HG02970 (cell line): ENCODE data around the gene SLC38A11.

ENCODE experiments used
- ATAC-seq: cut with Tn5 transposase; IDR thresholded peaks from one replicate; pipeline ENCODE4 v1.9.1; 2021; ENCODE audit warnings: mild to moderate bottlenecking, moderate library complexity, moderate number of reproducible peaks; ENCODE audit not compliant: unreplicated experiment, low FRiP score

The SLC38A11 gene

DNA sequence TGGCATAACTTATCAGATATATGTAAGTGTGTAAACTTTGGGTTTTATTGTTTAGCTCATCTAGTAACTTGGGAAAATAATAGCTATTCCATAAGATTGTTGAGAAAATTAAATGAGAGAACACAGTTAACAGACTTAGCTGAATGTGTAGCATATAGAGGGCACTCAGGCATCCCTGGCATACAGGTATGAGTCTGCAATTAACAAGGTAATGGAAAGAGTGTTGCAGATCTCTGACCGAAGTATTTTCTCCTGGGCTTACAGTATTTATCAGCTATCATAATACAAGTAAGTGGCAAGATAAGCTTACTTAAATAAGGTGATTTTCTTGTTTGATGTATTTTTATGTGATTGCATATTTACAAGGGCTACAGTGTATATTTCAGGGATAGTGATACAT is 105.8 kb downstream of the SLC38A11 start:
- no peak for ATAC-seq

DNA sequence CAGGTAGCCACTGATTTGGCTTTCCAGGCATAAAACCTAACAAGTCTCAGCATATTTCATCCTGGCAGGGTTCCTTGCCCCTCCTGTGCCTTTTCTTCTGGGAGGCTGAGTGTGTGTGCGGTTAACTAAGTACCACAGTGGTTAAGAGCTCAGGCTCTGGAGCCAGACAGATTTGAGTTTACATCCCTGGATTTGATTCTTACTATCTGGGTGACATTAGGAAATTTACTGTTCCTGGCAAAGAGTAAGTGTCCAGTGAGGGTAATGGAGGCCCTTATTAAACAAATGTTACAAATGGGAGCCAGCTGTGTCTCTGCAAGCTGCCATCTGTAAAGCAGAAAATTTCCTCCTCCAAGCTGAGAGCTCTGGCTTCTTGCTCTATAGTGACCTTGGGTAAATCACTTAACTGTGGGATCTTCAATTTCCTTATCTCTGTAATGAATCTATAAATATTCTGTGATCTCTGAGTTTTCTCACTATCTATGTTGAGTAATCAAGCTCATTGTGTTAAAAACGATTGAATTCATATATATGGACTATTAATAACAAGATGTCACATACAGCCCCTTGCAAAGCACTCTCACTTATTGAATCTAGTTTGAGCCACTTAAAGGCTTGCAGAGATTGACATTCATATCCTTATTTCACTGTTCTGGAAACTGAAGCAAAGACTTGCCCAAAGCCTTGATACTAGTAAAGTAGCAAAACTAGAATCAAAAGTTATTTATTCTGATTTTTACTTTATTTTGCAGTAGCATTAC is 107.2 kb downstream of the SLC38A11 start:
- ATAC-seq = no peak

DNA sequence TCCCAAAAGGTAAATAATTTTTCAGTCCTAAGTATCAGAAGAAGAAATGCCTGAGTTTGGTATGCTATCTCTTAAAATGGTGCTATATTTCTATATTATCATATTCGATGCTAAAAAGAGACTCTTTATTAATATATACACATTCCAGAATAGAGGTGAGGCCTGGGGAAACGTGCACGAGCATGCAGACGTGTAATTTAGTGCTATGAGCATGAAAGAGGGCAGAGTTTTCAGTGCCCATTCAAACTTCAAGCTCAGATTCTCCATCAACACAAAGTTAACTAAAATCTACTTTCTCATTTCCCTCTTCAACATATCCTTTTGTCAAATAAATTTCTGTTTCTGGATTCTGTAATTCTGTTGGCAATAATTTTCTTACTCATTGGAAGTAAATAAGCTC is 108.0 kb downstream of the SLC38A11 start:
- no peak for ATAC-seq

DNA sequence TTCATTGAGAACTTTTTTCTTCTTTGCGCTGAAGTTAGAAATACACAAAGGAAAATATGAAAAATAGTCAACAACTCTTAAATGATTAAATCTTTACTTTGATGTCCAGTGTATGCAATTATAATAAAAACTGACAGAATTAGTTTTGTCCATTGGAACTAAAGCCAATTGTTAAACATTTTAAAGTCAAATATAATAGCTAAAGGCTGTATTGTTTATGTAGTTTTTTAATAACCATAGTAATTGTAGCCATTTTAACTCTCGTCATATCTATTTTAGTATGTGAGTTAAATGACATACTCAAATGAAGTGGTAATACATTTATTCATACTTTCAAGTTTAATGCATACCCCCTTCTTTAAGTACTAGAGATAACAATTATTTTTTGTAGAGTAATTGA is 109.0 kb downstream of the SLC38A11 start:
- ATAC-seq = no peak
